HepG2 (cell line): Measurements from ENCODE around the gene TRANK1. TPM values are rescaled to one million over a fixed set of nuclear protein-coding genes. Genes with fewer than 3 reads are reported as not detected.

Source experiments
- DMAP1 ChIP-seq: IDR thresholded peaks from 2 replicates; pipeline ENCODE4 v1.6.1; 2016
- IRF9 ChIP-seq: sonication (generic); formaldehyde crosslinking; IDR thresholded peaks from 2 replicates; pipeline ENCODE4 v1.8.0; 2022; ENCODE audit warnings: missing genetic modification reagents, mild to moderate bottlenecking, borderline replicate concordance
- PAXIP1 ChIP-seq: sonication (generic); formaldehyde crosslinking; conservative IDR thresholded peaks from 2 replicates; pipeline ENCODE4 v1.4.0; 2020; ENCODE audit warnings: mild to moderate bottlenecking, missing genetic modification reagents, moderate library complexity
- ZBTB34 ChIP-seq: sonication (generic); formaldehyde crosslinking; IDR thresholded peaks from 2 replicates; pipeline ENCODE4 v1.8.0; 2022; ENCODE audit warnings: mild to moderate bottlenecking, missing genetic modification reagents
- polyA plus RNA-seq, 8 experiments: library from polyadenylated mRNA; depleted of rRNA in 3 of 8; stranded (reverse) in 7 of 8; unstranded in 1 of 8; fragments of >200 nt; fragmentation: Illumina TruSeq in 4 of 8; extraction: Trizol in 4 of 8; gene quantifications; 2 replicates each; pipeline versions ENCODE4 v1.2.1 to v1.2.3, GENCODE V29; 2011 to 2016; ENCODE audit warnings: low read depth in 4 of 8, missing spikeins in 1 of 8, mixed read lengths in 1 of 8; ENCODE audit not compliant: insufficient read depth in 1 of 8
- total RNA-seq, 5 experiments: library from RNA; depleted of rRNA; stranded (reverse); fragments of >200 nt; fragmentation: Illumina TruSeq; extraction: Trizol; gene quantifications; 2 replicates each; pipeline ENCODE4 v1.2.3, GENCODE V29; 2016; ENCODE audit warnings: low read depth in 1 of 5
- TF ChIP-seq, protein P1 (sequence below): sonication (generic); formaldehyde crosslinking; IDR thresholded peaks from 2 replicates; pipeline ENCODE4 v1.5.1; 2020; ENCODE audit warnings: mild to moderate bottlenecking, missing genetic modification reagents, borderline replicate concordance
- TF ChIP-seq, protein P2 (sequence below): sonication (generic); formaldehyde crosslinking; IDR thresholded peaks from 2 replicates; pipeline ENCODE4 v1.5.0; 2020; ENCODE audit warnings: missing genetic modification reagents
- TF ChIP-seq, protein P3 (sequence below): sonication (generic); formaldehyde crosslinking; IDR thresholded peaks from 2 replicates; pipeline ENCODE4 v1.4.0; 2020; ENCODE audit warnings: mild to moderate bottlenecking, missing genetic modification reagents

The TRANK1 gene
- total and polyA plus RNA-seq, 2 of the 13 experiments (the other 11 are each of a cell fraction or from before 2014, with no cell fraction given), result 0.13 to 0.32 TPM

DNA sequence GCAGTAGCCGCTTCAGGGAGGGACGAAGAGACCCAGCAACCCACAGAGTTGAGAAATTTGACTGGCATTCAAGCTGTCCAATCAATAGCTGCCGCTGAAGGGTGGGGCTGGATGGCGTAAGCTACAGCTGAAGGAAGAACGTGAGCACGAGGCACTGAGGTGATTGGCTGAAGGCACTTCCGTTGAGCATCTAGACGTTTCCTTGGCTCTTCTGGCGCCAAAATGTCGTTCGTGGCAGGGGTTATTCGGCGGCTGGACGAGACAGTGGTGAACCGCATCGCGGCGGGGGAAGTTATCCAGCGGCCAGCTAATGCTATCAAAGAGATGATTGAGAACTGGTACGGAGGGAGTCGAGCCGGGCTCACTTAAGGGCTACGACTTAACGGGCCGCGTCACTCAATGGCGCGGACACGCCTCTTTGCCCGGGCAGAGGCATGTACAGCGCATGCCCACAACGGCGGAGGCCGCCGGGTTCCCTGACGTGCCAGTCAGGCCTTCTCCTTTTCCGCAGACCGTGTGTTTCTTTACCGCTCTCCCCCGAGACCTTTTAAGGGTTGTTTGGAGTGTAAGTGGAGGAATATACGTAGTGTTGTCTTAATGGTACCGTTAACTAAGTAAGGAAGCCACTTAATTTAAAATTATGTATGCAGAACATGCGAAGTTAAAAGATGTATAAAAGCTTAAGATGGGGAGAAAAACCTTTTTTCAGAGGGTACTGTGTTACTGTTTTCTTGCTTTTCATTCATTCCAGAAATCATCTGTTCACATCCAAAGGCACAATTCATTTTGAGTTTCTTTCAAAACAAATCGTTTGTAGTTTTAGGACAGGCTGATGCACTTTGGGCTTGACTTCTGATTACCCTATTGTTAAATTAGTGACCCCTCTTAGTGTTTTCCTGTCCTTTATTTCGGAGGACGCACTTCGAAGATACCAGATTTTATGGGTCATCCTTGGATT is 48.8 kb upstream of the TRANK1 start, which contains the start of gene MLH1 (continued):
- TF ChIP-seq, protein P1, sequence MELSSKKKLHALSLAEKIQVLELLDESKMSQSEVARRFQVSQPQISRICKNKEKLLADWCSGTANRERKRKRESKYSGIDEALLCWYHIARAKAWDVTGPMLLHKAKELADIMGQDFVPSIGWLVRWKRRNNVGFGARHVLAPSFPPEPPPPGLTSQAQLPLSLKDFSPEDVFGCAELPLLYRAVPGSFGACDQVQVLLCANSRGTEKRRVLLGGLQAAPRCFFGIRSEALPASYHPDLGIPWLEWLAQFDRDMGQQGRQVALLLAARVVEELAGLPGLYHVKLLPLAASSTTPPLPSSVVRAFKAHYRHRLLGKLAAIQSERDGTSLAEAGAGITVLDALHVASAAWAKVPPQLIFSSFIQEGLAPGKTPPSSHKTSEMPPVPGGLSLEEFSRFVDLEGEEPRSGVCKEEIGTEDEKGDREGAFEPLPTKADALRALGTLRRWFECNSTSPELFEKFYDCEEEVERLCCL (CRISPR knock-in tag), result no peak
- TF ChIP-seq ZBTB34 (no peak), DMAP1 (CRISPR knock-in tag) (peak; percentile 88), IRF9 (no peak), PAXIP1 (0 out of 2 replicates have a peak, but pooled peaks have one; percentile 12)
- TF ChIP-seq, protein P2, sequence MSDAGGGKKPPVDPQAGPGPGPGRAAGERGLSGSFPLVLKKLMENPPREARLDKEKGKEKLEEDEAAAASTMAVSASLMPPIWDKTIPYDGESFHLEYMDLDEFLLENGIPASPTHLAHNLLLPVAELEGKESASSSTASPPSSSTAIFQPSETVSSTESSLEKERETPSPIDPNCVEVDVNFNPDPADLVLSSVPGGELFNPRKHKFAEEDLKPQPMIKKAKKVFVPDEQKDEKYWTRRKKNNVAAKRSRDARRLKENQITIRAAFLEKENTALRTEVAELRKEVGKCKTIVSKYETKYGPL (CRISPR knock-in tag), result no peak
- TF ChIP-seq, protein P3, sequence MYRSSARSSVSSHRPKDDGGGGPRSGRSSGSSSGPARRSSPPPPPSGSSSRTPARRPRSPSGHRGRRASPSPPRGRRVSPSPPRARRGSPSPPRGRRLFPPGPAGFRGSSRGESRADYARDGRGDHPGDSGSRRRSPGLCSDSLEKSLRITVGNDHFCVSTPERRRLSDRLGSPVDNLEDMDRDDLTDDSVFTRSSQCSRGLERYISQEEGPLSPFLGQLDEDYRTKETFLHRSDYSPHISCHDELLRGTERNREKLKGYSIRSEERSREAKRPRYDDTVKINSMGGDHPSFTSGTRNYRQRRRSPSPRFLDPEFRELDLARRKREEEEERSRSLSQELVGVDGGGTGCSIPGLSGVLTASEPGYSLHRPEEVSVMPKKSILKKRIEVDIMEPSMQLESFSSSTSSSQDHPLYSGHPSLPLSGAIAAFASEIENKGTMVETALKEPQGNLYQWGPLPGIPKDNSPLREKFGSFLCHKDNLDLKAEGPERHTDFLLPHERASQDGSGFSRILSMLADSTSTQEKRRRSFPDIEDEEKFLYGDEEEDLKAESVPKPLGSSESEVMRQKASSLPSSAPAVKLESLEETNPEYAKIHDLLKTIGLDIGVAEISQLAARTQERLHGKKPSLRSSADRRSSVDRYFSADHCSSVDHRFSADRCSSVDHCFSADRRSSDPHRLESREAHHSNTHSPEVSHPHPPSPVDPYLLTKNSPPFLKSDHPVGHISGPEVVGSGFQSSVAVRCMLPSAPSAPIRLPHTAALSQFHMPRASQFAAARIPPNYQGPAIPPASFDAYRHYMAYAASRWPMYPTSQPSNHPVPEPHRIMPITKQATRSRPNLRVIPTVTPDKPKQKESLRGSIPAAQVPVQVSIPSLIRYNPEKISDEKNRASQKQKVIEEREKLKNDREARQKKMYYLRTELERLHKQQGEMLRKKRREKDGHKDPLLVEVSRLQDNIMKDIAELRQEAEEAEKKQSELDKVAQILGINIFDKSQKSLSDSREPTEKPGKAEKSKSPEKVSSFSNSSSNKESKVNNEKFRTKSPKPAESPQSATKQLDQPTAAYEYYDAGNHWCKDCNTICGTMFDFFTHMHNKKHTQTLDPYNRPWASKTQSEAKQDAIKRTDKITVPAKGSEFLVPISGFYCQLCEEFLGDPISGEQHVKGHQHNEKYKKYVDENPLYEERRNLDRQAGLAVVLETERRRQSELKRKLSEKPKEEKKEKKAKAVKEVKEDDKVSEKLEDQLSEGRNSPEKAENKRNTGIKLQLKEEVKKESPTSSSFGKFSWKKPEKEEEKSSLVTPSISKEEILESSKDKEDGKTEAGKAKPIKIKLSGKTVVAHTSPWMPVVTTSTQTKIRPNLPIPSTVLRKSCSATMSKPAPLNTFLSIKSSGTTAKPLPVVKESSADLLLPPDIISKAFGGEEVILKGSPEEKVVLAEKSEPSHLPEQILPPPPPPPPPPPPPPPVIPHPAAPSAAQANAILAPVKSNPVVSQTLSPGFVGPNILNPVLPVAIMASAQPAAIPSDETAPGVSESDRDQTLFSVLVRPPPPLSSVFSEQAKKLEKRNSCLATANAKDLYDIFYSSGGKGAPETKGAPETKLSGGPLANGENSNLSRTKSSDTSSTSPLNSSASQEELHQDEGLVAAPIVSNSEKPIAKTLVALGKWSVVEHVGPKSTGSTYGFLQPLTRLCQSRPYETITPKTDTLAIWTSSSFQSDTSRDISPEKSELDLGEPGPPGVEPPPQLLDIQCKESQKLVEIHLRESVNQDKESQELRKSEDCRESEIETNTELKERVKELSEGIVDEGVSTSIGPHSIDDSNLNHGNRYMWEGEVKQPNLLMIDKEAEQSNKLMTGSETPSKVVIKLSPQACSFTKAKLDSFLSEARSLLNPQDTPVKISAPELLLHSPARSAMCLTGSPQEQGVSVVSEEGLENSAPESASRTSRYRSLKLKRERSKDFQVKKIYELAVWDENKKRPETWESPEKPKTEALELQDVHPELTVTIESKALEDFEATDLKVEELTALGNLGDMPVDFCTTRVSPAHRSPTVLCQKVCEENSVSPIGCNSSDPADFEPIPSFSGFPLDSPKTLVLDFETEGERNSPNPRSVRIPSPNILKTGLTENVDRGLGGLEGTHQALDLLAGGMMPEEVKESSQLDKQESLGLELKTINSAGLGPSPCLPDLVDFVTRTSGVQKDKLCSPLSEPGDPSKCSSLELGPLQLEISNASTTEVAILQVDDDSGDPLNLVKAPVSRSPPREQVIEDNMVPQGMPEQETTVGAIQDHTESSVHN (CRISPR knock-in tag), result 0 out of 2 replicates have a peak, but pooled peaks have one; percentile 57
